Subcutaneous adipose tissue (tissue), 4 donors: ENCODE data around the gene OR5H2. TPM values are rescaled to one million over a fixed set of nuclear protein-coding genes. Genes with fewer than 3 reads are reported as not detected.

Experiments used
- CTCF ChIP-seq: fragments of 450-650 bp; IDR thresholded peaks from one replicate; pipeline ENCODE4 v1.5.1; 2016; ENCODE audit warnings: low read depth, mild to moderate bottlenecking, control low read depth, antibody characterized with exemption, moderate library complexity
- total RNA-seq, 4 donors: library from RNA; depleted of rRNA; stranded (reverse); fragments of >200 nt; gene quantifications; one replicate each; pipeline ENCODE4 v1.1.0, GENCODE V29; 2016

Gene OR5H2
- total RNA-seq, 4 donors from 2014 or later = not detected

DNA sequence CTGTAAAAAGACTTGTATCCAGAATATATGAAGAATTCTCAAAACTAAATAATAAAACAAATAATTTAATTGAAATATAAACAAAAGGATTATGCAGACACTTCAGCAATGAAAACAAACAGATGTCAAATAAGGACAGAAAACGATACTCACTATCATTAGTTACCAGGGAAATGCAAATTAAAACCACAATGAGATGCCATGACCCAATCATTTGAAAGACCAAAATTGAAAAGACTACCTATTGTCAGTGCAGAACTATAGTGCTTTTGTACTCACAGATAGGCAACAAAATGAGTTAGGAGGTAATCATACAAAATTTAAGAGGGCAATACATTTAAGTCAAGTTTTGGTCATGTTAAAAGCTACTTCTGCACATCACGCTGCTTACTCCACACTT lies 39.8 kb downstream of the OR5H2 start:
- no peak for TF ChIP-seq CTCF

DNA sequence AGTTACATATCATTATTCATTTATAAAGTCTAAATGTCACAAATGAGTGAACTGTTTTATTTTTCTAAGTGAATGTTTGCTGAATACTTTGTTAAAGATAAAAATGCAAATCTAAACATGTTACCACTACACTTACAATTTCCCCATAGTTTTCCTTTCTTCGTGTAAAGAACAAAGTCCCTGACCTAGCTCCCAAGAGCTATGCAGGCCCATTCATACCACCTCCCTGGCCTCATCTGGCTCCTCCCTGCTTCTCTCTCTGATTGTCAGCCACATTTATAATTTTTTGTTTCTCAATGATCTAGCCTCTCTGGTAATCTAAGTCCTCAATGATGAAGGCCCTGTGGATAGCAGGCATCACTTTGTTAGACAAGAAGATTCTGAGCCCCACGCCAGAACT lies 40.4 kb downstream of the OR5H2 start:
- no peak for TF ChIP-seq CTCF

- TF ChIP-seq CTCF = no peak
Measured at GRCh38 chr3:98323425-98323824, 41.1 kb downstream of the OR5H2 start.

DNA sequence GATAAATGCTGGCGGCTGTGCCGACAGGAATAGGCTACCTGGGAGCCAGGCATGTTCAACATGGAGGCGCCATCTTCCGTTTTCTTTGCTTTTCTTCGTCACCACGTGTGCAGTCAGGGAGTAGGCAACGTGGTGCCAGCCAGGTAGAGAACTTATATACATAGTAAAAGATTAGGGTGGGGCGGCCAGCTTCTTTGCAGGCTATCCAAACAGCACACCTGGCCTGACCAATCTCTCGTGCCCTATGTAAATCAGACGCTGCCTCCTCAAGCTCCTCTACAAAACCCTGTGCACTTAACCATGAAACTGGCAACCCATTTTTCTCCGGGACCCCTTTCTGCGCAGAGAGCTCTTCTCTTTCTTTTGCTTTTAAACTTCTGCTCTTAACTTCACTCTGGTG lies 42.8 kb downstream of the OR5H2 start:
- no peak for TF ChIP-seq CTCF

- TF ChIP-seq CTCF = no peak
Measured at GRCh38 chr3:98326105-98326893, 44.0 kb downstream of the OR5H2 start.

DNA sequence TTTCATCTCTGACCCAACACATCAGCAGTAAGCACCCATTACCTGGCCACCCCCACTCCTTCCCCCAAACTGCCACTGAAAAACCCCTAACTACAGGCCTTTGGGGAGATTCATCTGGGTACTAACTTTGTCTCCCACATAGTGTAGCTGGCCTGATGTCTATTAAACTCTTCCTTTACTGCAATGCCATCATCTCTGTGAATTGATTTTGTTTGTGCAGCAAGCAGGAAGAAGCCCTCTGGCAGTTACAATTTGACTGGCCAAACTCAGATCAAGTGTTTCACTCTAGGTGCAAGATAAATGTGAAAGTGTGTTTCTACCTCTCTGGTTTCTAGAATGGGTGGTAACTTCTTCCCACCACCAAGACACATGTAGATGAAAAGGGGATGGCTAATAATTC lies 44.6 kb downstream of the OR5H2 start:
- no peak for TF ChIP-seq CTCF

GRCh38 chr3:98328933-98329332 lies 46.6 kb downstream of the OR5H2 start:
- no peak for TF ChIP-seq CTCF
